Urothelium cell line (cell line): ENCODE results near the gene PLD4.
"Not testable (repeated sequence)": the region's sequence is repeated elsewhere in the genome, so short reads cannot be mapped to it uniquely, and the experiment has no call there.

Source experiments
- DNase-seq: peaks from one replicate; pipeline ENCODE4 v3.0.0; 2011; ENCODE audit warnings: low spot score, mixed read lengths
- FAIRE-seq: peaks from 2 replicates; lab custom pipeline; 2011; peaks lifted over from hg19 to GRCh38; lab: Jason Lieb, UNC

PLD4 gene

GRCh38 chr14:104938436-104938835, 13.8 kb downstream of the PLD4 start:
- no peak for DNase-seq
- no peak for FAIRE-seq

- no peak for FAIRE-seq
Measured at GRCh38 chr14:104938960-104939359, 14.3 kb downstream of the PLD4 start.

GRCh38 chr14:104939666-104940410, 15.2 kb downstream of the PLD4 start:
- FAIRE-seq (no peak), DNase-seq (no peak)

More at GRCh38 chr14:104938960-104939359, 14.3 kb downstream of the PLD4 start:
- no peak for DNase-seq

GRCh38 chr14:104940526-104941150, 16.0 kb downstream of the PLD4 start:
- no peak for FAIRE-seq

GRCh38 chr14:104941508-104942365, 17.1 kb downstream of the PLD4 start:
- FAIRE-seq (no peak), DNase-seq (no peak)

More at GRCh38 chr14:104940526-104941150, 16.0 kb downstream of the PLD4 start:
- DNase-seq, result no peak

GRCh38 chr14:104942586-104942985, 17.9 kb downstream of the PLD4 start:
- no peak for FAIRE-seq
- no peak for DNase-seq

- DNase-seq, FAIRE-seq: not testable (repeated sequence)
Measured at GRCh38 chr14:104943216-104944015, 18.7 kb downstream of the PLD4 start.

- not testable (repeated sequence) for DNase-seq, FAIRE-seq
Measured at GRCh38 chr14:104944016-104944308, 19.3 kb downstream of the PLD4 start.

GRCh38 chr14:104944436-104945205, 19.9 kb downstream of the PLD4 start:
- FAIRE-seq, DNase-seq: not testable (repeated sequence)

GRCh38 chr14:104945266-104945665, 20.6 kb downstream of the PLD4 start:
- FAIRE-seq, DNase-seq: not testable (repeated sequence)

- not testable (repeated sequence) for DNase-seq, FAIRE-seq
Measured at GRCh38 chr14:104945986-104946965, 21.6 kb downstream of the PLD4 start.

GRCh38 chr14:104947201-104947600, 22.5 kb downstream of the PLD4 start:
- not testable (repeated sequence) for FAIRE-seq, DNase-seq

- FAIRE-seq, DNase-seq: not testable (repeated sequence)
Measured at GRCh38 chr14:104947881-104948735, 23.4 kb downstream of the PLD4 start.

- no peak for DNase-seq
- no peak for FAIRE-seq
Measured at GRCh38 chr14:104948736-104949031, 24.0 kb downstream of the PLD4 start.

GRCh38 chr14:104949406-104949955, 24.8 kb downstream of the PLD4 start:
- DNase-seq, FAIRE-seq: not testable (repeated sequence)

- FAIRE-seq, result no peak
- DNase-seq, result no peak
Measured at GRCh38 chr14:104950021-104950420, 25.3 kb downstream of the PLD4 start.

GRCh38 chr14:104950701-104951100, 26.0 kb downstream of the PLD4 start:
- not testable (repeated sequence) for FAIRE-seq, DNase-seq
